Upper lobe of left lung (tissue), 4 donors: ENCODE results near the gene LRRC47.

Experiments
- CTCF ChIP-seq, 6 experiments: fragments of 450-650 bp in 4 of 6; fragments of 200-600 bp in 2 of 6; sonication (generic) in 2 of 6; IDR thresholded peaks; one replicate each; pipeline ENCODE4 v1.5.1; 2016 to 2019; ENCODE audit warnings: antibody characterized with exemption in 6 of 6
- EP300 ChIP-seq, 4 donors: sonication (generic); formaldehyde crosslinking; IDR thresholded peaks; one replicate each; pipeline ENCODE4 v1.5.1; 2017; ENCODE audit warnings: antibody characterized with exemption in 4 of 4, control low read depth in 2 of 4
- POLR2A ChIP-seq, 4 donors: fragments of 450-650 bp; IDR thresholded peaks; one replicate each; pipeline ENCODE4 v1.5.1; 2016 to 2017; ENCODE audit warnings: antibody characterized with exemption in 4 of 4, mild to moderate bottlenecking in 2 of 4
- POLR2AphosphoS5 ChIP-seq, 2 donors: sonication (generic); formaldehyde crosslinking; IDR thresholded peaks; one replicate each; pipeline ENCODE4 v1.5.1; 2017; ENCODE audit warnings: antibody characterized with exemption in 2 of 2

- no peak for TF ChIP-seq POLR2A (IDR thresholded peaks at IDR 0.05)
- no peak for TF ChIP-seq CTCF (IDR thresholded peaks at IDR 0.05)
- TF ChIP-seq EP300 (IDR thresholded peaks at IDR 0.05): no peak
- TF ChIP-seq POLR2AphosphoS5 (IDR thresholded peaks at IDR 0.05): no peak
Observed at GRCh38 chr1:3837200-3837599, 40.9 kb upstream of the LRRC47 start.
